ENCODE results near the gene TMEM54.

TMEM54 gene

DNA sequence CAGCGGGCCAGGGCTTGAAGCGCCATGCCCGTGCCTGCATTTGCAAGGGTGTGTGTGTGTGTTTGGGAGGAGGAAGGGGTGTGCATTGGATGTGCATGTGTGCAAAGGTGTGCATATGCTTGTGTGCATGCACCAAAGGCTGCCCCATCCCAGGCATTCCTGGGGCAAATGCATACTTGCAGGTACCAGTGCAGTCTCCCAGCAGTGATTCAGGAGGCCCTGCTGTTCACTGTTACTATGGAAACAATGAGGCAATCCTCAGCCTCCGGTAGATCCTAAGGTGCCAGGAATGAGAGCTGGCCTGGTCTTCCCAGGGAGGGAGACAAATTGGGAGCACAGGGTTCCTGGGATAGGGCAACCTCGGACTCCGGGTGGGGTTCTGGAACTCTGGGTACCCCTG, 23.0 kb downstream of the TMEM54 start:
- DNase-seq: no peak

DNA sequence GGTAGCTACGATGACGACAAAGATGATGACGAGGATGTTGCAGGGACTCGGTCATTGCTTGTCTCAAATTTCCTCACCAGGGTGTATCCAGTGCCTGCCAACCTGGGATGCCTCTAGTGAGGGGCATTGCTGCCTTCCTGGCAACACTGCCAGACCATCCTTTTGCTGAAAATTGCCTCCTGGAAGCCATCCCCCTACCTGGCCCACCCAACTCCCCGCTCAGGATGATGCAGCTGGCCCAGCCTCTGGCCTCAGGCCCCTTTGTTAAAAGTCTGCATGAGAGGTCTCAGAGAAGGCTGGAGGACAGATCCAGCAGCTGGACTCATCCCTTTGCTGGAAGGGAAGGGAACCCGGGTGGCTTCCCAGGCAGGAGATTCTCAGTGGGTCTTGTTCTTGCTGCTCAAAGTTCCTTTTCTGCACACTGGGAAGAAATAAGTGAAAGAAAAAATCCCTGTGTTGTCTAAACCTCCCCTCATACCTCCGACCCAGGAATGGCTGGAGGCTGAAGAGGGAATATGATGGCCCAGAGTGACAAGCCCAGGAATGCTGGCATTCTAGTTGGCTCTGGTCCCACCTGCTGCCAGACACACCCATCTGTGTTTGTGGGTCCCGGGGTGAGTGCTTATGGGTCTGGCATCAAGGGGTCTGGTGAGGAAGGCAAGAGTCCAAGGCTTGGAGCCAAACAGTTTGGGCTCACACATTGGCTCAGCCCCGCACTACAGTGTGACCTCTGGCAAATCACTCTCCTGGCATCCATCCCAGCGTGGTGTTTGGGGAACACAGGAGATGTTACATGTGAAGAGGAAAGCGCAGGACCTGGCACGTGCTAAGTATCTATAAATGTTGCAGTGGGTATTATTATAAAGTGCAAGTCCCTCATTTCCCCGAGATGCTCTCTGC, 23.7 kb downstream of the TMEM54 start:
- DNase-seq: no peak

DNA sequence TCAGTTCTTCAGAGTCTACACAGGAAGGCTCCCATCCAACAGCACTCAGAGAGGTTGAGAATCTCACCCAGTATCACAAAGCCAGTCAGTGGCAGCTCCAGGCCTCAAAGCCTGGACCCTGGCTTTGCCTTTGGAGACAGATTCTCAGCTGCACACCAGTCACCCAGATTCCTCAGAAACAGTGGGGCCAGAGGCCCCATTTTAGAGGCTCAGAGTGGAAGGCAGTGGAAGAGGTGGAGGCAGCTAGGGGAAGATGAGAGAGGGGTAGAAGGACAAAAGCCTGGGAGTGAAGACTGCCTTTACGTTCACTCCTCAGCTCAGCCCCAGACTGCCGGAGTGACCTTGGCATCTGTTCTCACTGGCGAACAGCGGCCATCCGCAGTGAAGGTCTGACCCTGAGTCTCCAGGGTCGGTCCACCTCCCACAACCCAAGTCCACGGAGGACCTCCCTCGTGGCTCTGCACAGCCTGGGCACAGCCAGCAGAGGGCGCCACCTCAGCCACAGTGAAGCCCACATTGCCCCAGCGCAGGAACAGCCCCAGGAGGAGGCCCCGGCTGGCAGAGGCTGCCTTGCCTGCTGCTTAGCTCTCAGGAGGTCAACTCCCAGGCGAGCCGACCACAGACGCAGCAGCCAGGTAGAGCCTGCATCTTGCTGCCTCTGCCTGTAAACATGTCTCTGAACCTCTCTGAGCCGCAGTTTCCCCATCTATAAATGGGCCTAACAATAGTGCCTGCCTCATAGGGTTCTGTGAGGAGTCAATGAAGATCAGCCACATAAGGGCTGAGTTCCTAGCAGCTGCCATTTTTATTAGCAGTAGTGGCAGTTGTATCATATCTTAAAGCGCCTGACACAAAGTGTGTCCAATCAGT, 24.6 kb downstream of the TMEM54 start:
- DNase-seq: no peak

DNA sequence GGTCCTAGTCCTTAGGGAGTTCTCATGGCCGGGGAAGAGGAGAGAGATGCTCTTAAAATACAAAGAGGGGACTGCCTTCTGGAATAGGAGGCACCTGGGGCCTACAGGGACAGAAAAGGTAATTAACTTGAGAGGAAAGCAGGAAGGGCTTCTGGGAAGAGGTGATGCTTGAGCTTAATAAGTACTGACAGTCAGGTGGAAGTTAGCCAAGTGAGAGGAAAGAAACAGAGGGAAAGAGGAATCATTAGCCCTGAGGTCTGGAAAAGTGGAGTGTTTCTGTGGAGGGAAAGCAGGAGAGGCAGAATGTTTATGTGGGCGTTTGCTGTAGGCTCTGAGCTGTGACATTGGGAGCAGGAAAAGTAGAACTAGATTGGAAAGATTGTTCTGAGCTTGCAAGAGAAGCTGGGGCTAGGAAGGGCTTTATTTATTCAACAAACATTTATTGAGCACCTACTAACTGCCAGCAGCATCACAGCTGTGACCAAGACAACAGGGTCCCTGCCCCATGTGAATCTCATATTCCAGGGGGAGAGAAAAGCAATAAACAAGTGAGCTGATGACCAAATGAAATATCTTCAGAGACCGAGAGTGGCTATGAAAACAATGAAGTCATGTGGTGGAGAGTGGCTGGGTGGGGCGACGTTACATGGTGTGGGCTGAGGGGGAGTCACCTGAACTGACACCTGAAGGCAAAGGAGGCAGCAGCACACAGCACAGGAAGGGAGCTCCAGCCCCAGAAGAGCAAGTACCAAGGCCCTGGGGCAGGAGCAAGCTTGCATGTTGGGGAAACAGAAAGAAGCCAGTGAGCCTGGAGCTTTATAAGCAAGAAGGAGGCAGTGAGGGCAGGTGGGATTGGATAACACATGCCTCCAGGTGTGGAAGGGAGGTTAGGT, 26.1 kb downstream of the TMEM54 start:
- DNase-seq: no peak

DNA sequence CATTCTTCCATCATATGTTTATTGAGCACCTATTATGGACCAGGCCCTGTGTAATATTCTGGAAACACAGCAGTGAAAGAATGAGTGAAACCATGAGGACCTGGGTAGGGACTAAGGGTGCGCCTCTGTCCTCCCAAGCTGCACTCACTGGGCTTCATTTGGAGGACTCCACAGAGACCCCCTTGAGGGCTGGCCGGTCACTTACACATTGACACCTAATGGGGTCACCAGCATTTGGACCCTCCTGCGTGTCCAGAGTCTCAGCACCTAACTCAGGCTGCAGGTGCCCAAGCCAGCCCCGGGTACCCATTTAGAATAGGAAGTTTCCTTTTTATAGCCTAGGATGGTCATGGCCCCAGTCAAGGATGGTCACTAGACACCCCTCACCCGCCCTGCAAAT, 27.7 kb downstream of the TMEM54 start:
- no peak for DNase-seq

DNA sequence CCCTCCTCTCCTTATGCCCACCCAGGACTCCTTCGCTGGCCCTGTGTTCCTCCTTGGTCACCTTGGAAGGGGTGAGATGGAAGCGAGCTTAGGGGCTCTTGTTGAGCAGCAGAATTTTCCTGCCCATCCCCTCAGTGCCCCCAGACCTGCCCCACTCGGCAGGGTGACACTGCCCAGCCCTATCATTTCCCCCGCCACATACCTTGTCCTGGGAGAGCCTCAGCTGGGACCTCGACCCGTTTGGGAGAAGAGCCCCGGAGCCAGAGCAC, 29.1 kb downstream of the TMEM54 start:
- no peak for DNase-seq

DNA sequence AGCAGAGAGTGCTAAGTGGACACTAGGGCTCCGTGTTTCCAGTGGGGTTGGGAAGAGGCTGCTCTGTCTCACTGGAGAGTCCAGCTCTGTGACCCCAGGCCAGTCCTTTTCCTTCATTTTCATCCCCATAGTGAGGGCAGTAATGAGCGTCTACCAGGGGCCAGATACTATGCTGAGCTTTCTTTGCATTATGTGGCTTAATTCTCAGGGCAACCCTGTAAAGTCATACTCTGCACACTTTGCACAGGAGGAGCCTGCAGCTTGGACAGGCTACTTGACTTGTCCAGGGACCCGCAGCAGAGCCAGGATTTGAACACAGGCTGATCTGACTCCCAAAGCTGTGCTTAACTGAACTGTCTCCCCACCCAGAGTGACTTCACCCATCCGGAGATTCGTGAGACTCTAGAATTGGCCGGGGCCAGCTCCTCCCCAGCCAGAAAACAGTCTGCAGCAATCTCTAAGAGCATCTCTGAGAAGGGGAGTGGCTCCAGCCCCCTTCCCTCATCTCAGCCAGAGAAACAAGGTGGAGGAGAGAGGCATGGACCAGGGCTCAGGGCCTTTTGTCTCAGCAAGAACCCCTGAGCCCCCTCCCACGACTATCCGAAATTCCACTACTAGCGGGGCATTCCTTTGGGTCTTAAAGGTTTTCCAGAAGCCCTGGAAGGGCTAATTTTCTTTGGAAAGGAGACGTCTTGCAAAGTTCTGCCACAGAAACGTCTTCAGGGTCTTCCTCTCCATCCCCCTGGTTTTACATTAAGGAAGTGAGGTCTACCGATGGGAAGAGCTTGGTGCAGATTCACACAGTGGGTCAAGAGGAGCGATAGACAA, 29.6 kb downstream of the TMEM54 start:
- no peak for DNase-seq

DNA sequence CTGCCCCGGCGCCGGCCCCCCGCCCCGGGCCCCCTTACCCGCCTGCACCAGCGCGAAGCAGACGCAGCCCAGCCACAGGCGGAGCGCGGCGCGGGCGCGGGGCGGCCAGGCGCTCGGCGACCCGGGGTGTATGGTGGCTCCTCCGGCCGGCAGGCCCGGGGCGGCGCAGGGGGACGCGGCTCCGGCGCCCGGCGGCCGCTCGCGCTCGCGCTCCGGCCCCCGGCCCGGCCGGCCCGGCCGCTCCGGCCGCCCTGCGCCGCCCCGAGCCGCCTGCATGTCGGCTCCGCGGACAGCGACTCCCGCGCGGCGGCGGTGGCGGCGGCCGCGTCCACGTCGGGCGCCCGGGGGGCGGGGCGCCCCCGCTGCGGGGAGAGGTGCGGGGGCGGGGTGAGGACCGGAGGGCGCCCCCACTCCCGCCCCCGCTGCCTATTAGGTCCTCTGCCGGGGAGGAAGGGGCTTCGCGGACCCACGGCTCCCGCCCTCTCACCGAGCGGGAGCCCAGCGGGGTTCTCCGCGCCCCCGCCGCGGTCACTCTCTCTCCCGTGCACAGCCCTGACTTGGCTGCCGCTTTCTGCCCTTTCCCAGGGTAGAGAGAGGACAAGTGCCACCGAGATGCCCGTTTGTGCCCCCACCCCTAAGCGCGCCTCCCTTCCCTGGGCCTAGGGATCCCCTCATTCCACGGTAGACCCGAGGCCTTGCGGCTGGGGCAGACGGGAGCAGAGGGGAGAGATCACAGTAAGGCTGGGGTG, 30.4 kb downstream of the TMEM54 start, which contains the start of gene FNDC5:
Gene FNDC5 (minus strand): TSS at position 298 of the 749 bp plus-strand sequence.
- no peak for DNase-seq

DNA sequence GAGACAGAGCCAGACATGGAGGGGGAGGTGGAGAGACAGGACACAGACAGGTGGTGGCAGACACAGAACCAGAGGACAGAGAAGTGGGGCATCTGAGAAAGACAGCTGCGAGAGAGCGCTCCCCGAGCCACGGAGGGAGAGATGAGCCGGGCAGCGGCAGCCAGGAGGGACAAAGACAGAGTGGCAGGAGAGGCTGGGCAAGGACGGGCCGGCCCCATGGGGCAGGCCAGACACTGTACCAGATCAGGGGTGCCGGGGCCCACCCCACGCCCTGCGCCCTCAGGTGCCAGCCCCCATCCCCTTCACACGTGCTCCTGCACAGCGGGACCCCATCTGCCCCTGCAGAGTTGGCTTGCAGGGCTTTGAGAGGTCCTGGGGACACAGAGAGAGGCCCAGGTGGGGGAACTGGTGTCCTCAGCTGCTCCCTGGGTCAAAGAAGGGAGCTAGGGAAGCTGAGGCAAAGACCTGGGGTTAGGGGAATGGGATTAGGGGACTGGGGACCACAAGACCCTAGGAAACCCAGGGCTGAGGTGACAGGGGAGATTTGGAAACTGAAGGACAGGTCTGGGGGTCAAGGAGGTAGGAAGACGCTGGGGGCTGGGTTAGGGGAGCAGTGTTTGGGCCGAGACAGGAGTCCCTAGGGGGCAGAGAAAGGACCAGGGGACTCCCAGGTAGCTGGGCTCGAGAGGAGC, 31.1 kb downstream of the TMEM54 start:
- no peak for DNase-seq

DNA sequence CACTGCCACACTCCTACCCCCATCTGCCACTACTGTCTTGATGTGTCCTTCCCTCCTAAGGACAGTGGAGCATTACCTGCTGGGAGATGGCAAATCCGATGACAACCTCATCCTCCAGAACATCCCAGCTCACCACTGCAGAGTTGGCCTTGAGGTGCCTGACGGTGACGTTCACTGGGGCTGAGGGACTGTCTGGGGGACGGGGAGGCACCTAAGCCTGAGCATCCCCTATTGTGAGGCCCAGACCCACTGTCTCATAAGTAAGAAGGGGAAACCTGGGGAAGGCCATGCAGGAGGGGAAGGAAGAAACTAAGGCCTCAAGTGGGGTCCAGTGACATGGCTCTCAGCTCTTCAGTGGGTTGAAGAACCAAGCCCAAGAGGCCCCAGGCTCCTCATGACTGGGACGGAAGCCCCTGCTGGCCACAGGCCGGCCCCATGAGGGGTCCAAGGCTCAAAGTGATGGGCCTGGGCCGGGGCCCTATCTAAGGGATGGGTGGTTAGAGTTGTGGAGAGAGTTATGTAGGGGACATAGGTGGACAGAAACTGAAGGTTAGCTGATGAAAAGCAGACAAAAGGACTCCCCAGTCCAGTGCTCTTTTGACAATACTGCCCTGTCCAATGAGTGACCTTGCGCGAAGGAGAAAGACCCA, 32.3 kb downstream of the TMEM54 start:
- DNase-seq: no peak

DNA sequence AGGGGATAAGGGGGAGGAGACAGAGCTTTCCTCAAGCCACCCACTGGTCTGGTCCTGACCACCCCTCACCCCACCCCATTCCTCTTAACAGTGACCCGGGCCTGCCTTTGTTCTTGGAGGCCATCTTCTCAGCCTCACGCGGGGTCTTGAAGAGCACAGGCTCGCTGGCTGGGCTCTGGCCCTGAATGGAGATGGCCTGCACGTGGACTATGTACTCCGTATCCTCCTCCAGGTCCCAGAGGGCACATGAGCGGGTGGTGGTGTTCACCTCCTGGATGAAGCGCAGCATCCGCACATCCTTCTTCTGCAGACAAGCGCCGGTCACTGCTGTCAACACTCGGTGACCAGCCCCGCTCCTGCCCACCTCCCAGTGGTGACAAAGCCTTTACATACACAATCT, 33.1 kb downstream of the TMEM54 start:
- no peak for DNase-seq

DNA sequence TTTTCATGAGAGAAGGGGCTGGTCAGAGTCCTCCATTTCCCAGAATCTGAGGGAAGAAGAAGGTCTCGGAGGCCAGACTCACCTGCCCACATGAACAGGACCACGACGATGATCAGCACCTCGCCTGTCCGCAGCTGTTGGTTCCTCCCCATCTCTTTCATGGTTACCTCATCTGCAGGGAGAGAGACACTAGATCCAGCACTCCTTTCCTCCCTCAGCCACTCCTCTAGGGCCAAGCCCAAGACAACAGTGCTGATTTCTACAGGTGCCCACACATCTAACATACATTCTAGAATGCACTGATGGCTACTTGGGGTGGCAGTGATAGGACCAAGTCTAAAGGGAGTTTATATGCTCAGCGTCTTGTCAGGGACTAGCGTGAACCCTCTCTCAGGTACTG, 33.5 kb downstream of the TMEM54 start:
- DNase-seq: no peak

DNA sequence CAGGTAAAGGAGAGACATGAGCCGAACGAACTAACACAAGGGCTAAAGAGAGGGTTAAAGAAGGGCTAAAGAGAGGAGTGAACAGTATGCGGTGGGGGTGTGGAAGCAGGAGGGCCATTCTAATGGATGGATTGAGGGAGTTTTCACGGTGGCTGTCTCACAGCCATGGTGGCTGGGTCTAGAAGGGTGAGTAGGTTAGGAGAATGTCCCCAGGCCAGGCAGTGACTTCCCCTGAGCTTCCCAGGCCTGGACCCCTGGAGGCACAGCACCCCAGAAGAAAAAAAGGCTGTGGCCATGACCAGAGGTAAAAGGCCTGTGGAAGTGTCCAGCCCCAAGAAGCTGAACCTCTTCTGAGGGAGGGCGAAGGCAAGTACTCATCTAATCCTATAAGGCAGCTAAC, 34.0 kb downstream of the TMEM54 start:
- no peak for DNase-seq

DNA sequence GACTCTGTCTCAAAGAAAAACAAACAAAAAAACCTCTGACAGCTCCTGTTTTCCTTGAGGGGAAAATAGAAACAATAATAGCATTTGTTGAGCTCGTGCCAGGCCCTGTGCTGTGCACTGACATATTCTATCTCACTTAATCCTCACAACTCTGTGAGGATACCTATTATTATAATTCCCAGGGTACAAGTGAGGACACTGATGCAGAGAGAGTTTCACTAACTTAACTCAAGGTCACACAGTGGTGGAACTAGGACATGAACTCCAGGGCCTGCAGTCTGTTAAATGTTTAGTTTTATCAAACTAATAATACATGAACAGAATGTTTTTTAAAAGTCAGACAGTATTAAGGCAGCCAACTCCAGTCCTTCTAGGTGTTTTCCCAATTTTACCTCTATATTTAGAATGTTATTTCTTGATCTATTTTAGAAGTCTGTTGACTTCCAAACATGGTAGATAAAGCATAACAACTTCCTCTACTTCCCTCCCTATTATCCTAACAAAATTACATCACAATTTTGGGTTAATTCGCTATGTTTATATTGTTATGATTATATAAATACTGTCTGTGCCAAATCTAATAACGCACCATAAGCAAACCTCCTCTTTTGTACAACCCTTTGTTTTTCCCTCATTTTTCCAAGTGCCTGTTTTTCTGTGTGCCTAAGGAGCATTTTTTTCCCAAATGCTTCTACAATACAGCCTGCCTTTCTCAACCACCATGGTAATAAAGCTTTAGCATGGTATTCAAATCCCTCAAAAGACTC, 35.4 kb downstream of the TMEM54 start:
- no peak for DNase-seq

DNA sequence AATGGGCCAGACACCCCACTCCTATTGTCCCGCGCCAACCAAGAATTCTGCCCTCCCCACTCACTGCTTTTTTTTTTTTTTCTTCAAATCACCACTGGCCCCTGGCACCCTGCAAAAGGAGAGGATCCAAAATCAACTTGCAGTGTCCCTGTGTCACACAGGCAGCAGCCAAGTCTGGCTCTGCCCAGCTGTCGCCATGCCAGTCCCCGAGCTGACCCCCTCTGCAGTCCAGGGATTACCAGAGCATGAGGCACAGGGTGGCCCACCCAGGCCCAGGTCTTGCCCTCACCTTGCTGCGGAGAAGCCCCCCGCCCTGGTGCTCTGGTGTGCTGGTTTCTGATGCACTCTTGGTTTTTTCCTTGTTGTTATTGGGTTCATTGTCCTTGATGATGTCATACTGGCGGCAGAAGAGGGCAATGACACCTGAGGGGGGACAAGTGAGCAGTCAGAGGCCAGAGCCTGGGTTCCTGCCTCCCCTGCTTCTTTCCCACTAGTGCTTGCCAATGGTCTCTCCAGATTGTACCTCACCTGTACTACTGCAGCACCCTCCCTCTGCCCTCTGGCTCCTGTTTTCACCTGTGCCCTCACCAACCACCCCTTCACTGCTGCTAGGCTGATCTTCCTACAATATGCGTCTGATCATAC, 36.7 kb downstream of the TMEM54 start:
- DNase-seq: no peak

DNA sequence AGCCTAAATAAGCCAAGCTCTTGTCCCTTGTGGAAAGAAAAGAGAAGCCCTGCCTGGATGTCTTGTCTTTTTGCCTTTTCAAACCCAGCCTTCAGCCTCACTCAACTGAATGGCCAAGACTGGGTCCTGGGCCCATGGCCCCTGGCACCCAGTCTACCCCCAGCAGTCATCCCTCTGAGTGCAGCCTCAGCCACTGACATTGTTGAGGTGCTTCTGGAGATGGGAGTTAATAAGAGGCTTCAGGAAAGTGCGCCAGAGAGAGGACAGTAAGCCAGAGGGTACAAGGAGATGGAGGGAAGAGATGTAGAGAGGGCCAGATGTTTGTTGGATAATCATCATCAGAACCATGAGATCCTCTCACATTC, 37.3 kb downstream of the TMEM54 start:
- no peak for DNase-seq

DNA sequence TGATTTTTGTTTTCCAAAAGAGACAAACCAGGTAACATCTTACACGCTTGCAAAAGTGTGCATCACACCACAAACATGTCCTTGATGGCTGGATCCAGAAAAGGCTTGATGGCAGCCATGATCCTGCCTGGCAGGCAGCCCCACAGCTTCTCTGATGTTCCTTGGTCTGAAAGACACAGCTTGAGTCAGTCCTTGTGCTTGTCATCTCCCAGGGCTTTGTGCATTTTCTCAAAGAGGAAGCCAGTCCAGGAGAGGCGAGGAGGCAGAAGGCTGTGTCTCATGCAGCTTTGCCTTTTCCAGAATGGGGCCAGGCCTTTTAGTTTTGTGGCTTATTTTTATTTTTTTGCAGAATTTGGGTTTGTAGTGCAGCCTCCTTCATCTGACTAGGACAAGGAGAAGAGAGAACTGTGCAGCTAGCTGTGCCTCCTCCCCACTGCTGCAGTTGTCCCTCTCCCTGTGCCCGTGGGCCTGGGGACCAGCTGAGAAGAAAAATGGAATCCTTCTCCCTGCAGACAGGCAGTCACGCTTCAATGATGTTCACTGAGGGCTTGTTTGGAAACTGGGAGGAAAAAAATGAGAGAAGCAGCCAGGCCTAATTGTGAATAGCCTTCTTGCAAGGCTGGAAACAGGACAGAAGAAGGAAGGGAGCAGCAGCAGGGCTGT, 37.8 kb downstream of the TMEM54 start:
- DNase-seq: no peak

DNA sequence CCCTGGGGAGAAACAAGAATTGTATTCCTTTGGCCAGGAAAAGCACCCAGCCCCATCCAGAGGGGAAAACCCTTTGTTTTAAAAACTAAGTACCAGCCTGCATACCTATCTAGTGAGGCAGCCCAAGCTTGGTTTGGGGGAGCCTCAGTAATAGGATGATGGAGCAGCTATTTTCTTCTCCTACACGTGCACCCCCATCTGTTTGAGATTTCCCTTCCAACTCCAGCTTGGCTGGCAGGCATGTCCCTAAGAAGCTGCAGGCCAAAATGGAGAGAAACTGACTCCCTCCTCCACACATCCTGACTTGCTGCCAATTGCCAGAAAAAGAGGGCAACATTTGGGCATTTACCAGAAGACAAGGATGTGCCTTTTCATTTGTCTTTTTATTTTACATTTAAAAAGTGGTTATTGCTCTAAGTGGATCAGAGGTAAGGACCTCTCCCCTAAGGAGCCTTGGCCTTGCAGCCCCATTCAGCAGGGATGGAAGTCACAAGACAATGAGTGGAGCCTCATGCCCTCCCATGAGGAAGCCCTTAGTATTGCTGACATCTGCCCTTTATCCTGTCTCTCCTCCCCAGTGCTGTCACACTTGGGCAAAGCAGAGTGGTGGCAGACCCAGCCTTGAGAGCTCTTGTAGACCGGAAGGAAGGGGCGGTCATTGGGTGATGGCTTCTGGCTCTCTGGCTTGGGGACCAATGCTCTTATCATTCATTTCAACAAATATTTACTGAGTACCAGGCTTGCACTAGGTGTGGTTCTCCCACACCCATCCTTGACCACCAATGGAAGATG, 39.1 kb downstream of the TMEM54 start:
- DNase-seq: no peak

Data from NCI-H187 treated with DMSO at 0.1 percent for 48 hours (cell line).